GM12873 (cell line): ENCODE data around the gene NHS.

Experiments
- TF ChIP-seq, protein P1 (sequence below): IDR thresholded peaks from 2 replicates; pipeline ENCODE4 v1.5.1; 2012; ENCODE audit warnings: low read depth, mild to moderate bottlenecking, moderate library complexity, low read length, control low read depth; ENCODE audit not compliant: insufficient read depth; ENCODE audit errors: missing control alignments

Gene NHS

DNA sequence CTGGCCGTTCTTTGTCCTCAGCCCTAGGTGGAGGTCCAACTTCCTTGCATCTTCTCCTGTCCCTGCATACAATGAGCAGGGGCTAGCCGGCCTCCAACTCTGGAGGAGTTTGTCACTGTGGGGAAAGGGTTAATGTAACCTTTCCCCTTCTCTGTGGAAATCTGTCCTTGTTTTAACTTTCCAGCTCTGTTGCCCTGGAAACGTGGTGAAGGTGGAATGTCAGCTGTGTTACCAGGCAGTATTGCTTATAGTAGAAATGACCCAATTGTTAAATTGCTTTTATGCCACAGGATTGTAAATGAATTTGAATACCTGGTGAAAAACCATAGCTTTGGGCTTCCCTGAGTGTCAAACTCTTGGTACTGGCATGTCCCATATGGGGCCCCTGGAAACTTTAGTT, 230.7 kb downstream of the NHS start:
- TF ChIP-seq, protein P1, sequence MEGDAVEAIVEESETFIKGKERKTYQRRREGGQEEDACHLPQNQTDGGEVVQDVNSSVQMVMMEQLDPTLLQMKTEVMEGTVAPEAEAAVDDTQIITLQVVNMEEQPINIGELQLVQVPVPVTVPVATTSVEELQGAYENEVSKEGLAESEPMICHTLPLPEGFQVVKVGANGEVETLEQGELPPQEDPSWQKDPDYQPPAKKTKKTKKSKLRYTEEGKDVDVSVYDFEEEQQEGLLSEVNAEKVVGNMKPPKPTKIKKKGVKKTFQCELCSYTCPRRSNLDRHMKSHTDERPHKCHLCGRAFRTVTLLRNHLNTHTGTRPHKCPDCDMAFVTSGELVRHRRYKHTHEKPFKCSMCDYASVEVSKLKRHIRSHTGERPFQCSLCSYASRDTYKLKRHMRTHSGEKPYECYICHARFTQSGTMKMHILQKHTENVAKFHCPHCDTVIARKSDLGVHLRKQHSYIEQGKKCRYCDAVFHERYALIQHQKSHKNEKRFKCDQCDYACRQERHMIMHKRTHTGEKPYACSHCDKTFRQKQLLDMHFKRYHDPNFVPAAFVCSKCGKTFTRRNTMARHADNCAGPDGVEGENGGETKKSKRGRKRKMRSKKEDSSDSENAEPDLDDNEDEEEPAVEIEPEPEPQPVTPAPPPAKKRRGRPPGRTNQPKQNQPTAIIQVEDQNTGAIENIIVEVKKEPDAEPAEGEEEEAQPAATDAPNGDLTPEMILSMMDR = no peak

- TF ChIP-seq, protein P1 = no peak
These were observed 231.2 kb downstream of the NHS start for GRCh38 chrX:17606231-17606630.

GRCh38 chrX:17608888-17609287, 233.9 kb downstream of the NHS start:
- TF ChIP-seq, protein P1 = no peak

DNA sequence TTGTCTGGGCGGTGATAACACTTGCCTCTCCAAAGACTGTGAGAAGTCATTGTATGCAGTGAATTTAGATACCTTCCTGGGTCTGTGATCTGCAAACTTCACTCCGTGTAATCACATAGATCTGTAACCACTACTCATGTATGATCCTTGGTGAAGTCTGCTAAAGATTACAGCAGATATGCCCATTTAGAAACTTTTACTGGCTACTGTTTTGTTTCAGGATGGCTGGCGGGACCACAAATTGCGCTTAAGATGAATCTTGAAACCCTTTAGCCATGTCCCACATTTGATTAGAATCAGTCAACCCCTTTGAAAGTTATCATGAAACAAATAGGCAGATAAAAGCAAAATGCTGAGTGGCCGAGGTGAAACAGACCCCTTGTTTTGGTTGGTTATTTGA, 235.8 kb downstream of the NHS start:
- TF ChIP-seq, protein P1 = no peak

DNA sequence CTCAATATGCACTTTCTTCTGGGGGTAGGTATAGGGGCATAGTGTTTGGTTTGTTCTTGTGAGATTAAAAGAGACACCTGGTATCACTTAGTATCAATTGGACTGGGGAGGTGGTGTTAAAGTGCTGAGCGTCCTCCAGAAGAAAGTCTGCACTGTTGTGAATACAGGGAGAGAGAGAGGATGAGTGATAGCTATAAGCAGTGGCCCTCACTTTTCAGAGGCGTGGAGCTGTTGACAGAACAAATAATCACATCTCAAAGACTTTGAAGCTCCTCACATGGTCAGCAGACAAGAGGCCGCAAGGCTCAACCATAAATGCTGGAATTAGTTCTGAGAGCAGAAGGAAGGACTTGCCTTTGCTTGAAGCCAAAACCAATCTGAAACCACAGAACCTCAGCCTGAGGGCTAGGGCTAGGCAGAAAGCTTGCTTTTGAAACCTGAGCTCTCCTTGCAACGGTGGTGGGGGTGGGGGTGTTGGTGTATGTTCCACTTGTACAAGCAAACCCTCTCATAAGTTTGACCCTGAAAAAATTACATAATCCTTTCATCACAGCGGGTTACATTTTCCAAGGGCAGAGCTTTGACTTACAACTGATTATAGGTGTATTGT, 239.1 kb downstream of the NHS start:
- TF ChIP-seq, protein P1 = no peak

GRCh38 chrX:17616936-17617335, 241.9 kb downstream of the NHS start:
- TF ChIP-seq, protein P1 = no peak

DNA sequence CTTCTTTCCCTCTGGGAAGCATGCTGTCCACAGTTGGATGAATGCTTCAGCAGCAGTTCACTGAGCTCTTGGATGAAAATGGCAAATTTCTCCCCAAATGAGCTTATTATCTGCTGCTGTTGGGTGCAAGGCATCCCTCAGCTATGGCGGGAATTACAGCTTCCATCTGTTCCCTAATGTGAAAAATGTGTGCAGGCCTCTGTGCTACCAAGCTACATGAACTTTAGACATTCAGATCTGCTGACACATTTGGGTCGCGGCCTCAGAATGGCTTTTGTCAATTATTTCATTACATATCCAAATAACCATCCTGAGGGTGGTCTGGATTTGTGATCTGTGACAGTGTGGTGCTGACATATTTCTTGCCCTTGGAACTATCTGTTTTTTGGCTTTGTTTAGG, 242.8 kb downstream of the NHS start:
- TF ChIP-seq, protein P1 = no peak
